WTC11 (cell line): ENCODE results near the gene TOX2. TPM values are rescaled to one million over a fixed set of nuclear protein-coding genes. Genes with fewer than 3 reads are reported as not detected.

Experiments
- ATAC-seq: fragments of 200-7000 bp; cut with Tn5 transposase; 2 replicates; pipeline ENCODE4 v1.10.0; 2021; ENCODE audit warnings: mild to moderate bottlenecking, moderate library complexity
- CTCF ChIA-PET: fragments of 300-600 bp; sonication (Branson Sonifier 250); formaldehyde crosslinking; loops from one replicate; lab custom pipeline; 2021; ENCODE audit warnings: antibody characterized with exemption; lab: Charles Lee
- POLR2A ChIA-PET: fragments of 350-600 bp; sonication (Branson Sonifier 250); formaldehyde crosslinking; loops from one replicate; lab custom pipeline; 2021; ENCODE audit warnings: antibody characterized with exemption; lab: Charles Lee
- DNase-seq: peaks from one replicate; pipeline ENCODE4 v3.0.0; 2021; ENCODE audit warnings: low spot score
- H3K27ac Mint-ChIP-seq: 2 replicates; pipeline ENCODE4 v1.8.0; 2021; ENCODE audit warnings: mixed read lengths
- H3K27me3 Mint-ChIP-seq: 2 replicates; pipeline ENCODE4 v1.8.0; 2021; ENCODE audit warnings: low read depth, mild to moderate bottlenecking, moderate library complexity, mixed read lengths
- H3K36me3 Mint-ChIP-seq: 2 replicates; pipeline ENCODE4 v1.8.0; 2021; ENCODE audit warnings: mixed read lengths
- H3K4me1 Mint-ChIP-seq: 2 replicates; pipeline ENCODE4 v1.8.0; 2022; ENCODE audit warnings: mixed read lengths
- H3K4me3 Mint-ChIP-seq: 2 replicates; pipeline ENCODE4 v1.8.0; 2021; ENCODE audit warnings: mild to moderate bottlenecking, moderate library complexity, mixed read lengths
- H3K9me3 Mint-ChIP-seq: 2 replicates; pipeline ENCODE4 v1.8.0; 2021; ENCODE audit warnings: mixed read lengths
- AFF4 ChIP-seq: sonication (generic); formaldehyde crosslinking; IDR thresholded peaks from 2 replicates; pipeline ENCODE4 v1.8.1; 2023; ENCODE audit warnings: mild to moderate bottlenecking, missing genetic modification reagents, borderline replicate concordance
- AR ChIP-seq: fragments of 250-450 bp; sonication (Bioruptor Pico); IDR thresholded peaks from 2 replicates; pipeline ENCODE4 v1.9.0; 2021; ENCODE audit warnings: mild to moderate bottlenecking
- CBFB ChIP-seq: sonication (generic); formaldehyde crosslinking; IDR thresholded peaks from 2 replicates; pipeline ENCODE4 v1.8.1; 2022; ENCODE audit warnings: mild to moderate bottlenecking, low read depth, missing genetic modification reagents
- CDX4 ChIP-seq: fragments of 250-450 bp; sonication (Bioruptor Pico); IDR thresholded peaks from 2 replicates; pipeline ENCODE4 v1.9.0; 2021; ENCODE audit warnings: moderate library complexity, mild to moderate bottlenecking, inconsistent platforms, borderline replicate concordance
- ELF4 ChIP-seq: sonication (generic); formaldehyde crosslinking; IDR thresholded peaks from 2 replicates; pipeline ENCODE4 v1.8.1; 2022; ENCODE audit warnings: low read depth, mild to moderate bottlenecking, moderate library complexity, missing genetic modification reagents
- ESRRA ChIP-seq: sonication (generic); formaldehyde crosslinking; IDR thresholded peaks from 2 replicates; pipeline ENCODE4 v1.8.1; 2022; ENCODE audit warnings: mild to moderate bottlenecking, missing genetic modification reagents, borderline replicate concordance
- FOXP1 ChIP-seq: sonication (generic); formaldehyde crosslinking; IDR thresholded peaks from 2 replicates; pipeline ENCODE4 v1.8.0; 2022; ENCODE audit warnings: missing genetic modification reagents, mild to moderate bottlenecking, moderate library complexity, borderline replicate concordance
- GABPB1 ChIP-seq: sonication (generic); formaldehyde crosslinking; IDR thresholded peaks from 2 replicates; pipeline ENCODE4 v1.8.1; 2023; ENCODE audit warnings: mild to moderate bottlenecking, missing genetic modification reagents
- GTF2I ChIP-seq: fragments of 250-450 bp; sonication (Bioruptor Pico); conservative IDR thresholded peaks from 2 replicates; pipeline ENCODE4 v1.4.0; 2021; ENCODE audit warnings: mild to moderate bottlenecking
- KAT7 ChIP-seq: sonication (generic); formaldehyde crosslinking; IDR thresholded peaks from 2 replicates; pipeline ENCODE4 v1.8.1; 2023; ENCODE audit warnings: missing genetic modification reagents, mild to moderate bottlenecking, borderline replicate concordance
- NR1H2 ChIP-seq: sonication (generic); formaldehyde crosslinking; IDR thresholded peaks from 2 replicates; pipeline ENCODE4 v1.9.0; 2021; ENCODE audit warnings: mild to moderate bottlenecking, moderate library complexity, missing genetic modification reagents
- NR2C2 ChIP-seq: sonication (generic); formaldehyde crosslinking; IDR thresholded peaks from 2 replicates; pipeline ENCODE4 v1.8.0; 2022; ENCODE audit warnings: mild to moderate bottlenecking, missing genetic modification reagents
- NR3C1 ChIP-seq: sonication (generic); formaldehyde crosslinking; conservative IDR thresholded peaks from 2 replicates; pipeline ENCODE4 v1.8.1; 2023; ENCODE audit warnings: low read depth, mild to moderate bottlenecking, missing genetic modification reagents
- RELA ChIP-seq: sonication (generic); formaldehyde crosslinking; IDR thresholded peaks from 2 replicates; pipeline ENCODE4 v1.8.1; 2022; ENCODE audit warnings: missing genetic modification reagents, mild to moderate bottlenecking, borderline replicate concordance
- RORB ChIP-seq: fragments of 250-450 bp; sonication (Bioruptor Pico); IDR thresholded peaks from 2 replicates; pipeline ENCODE4 v1.9.0; 2021; ENCODE audit warnings: mild to moderate bottlenecking
- SMAD3 ChIP-seq: sonication (generic); formaldehyde crosslinking; IDR thresholded peaks from 2 replicates; pipeline ENCODE4 v1.8.0; 2022; ENCODE audit warnings: missing genetic modification reagents, mild to moderate bottlenecking, borderline replicate concordance
- ZBTB21 ChIP-seq: sonication (generic); formaldehyde crosslinking; IDR thresholded peaks from 2 replicates; pipeline ENCODE4 v1.8.1; 2023; ENCODE audit warnings: mild to moderate bottlenecking, missing genetic modification reagents, borderline replicate concordance
- ZBTB43 ChIP-seq: sonication (generic); formaldehyde crosslinking; IDR thresholded peaks from 2 replicates; pipeline ENCODE4 v1.8.1; 2023; ENCODE audit warnings: mild to moderate bottlenecking, missing genetic modification reagents
- ZMAT4 ChIP-seq: fragments of 250-450 bp; sonication (Bioruptor Pico); IDR thresholded peaks from 2 replicates; pipeline ENCODE4 v1.9.0; 2021; ENCODE audit warnings: mild to moderate bottlenecking
- ZNF232 ChIP-seq: sonication (generic); formaldehyde crosslinking; IDR thresholded peaks from 2 replicates; pipeline ENCODE4 v1.8.0; 2022; ENCODE audit warnings: mild to moderate bottlenecking, missing genetic modification reagents
- total RNA-seq: library from RNA; stranded (reverse); gene quantifications from 3 replicates; pipeline ENCODE4 v1.2.3, GENCODE V29; 2021

TOX2 gene
- total RNA-seq, 1 experiment from 2014 or later, result 3.4 TPM

- no peak for ATAC-seq
- Mint-ChIP-seq H3K9me3 (peaks cover 4% of the 10 kb centered on the region; the same call in 1 of the 2 replicates), H3K4me1 (peaks cover 8% of the 10 kb centered on the region; the same call in 1 of the 2 replicates), H3K4me3 (no peak overlapping the region), H3K36me3 (no peaks in the 10 kb centered on the region), H3K27me3 (peaks cover 2% of the 10 kb centered on the region; the same call in 1 of the 2 replicates), H3K27ac (no peak overlapping the region)
- no peak for TF ChIP-seq RELA (CRISPR knock-in tag)
- no peak for TF ChIP-seq ZNF232 (CRISPR knock-in tag)
- TF ChIP-seq GTF2I (CRISPR knock-in tag), result no peak
- no peak for TF ChIP-seq NR1H2 (CRISPR knock-in tag)
- no peak for TF ChIP-seq ZBTB43 (CRISPR knock-in tag)
- TF ChIP-seq SMAD3 (CRISPR knock-in tag), result no peak
- no peak for TF ChIP-seq RORB (CRISPR knock-in tag)
- TF ChIP-seq NR3C1 (CRISPR knock-in tag), result no peak
- no peak for TF ChIP-seq FOXP1 (CRISPR knock-in tag)
- TF ChIP-seq ZMAT4 (CRISPR knock-in tag), result no peak
- TF ChIP-seq ESRRA (CRISPR knock-in tag), result no peak
- TF ChIP-seq CBFB (CRISPR knock-in tag), result no peak
- TF ChIP-seq ZBTB21 (CRISPR knock-in tag), result no peak
- TF ChIP-seq GABPB1, result no peak
- TF ChIP-seq AFF4, result no peak
- TF ChIP-seq ELF4 (CRISPR knock-in tag), result no peak
- no peak for TF ChIP-seq CDX4
- TF ChIP-seq KAT7 (CRISPR knock-in tag), result no peak
- TF ChIP-seq AR (CRISPR knock-in tag), result no peak
- TF ChIP-seq NR2C2 (CRISPR knock-in tag), result no peak
- CTCF ChIA-PET, result no interaction called here
- no peak for DNase-seq
- POLR2A ChIA-PET, result no interaction called here
Observed at GRCh38 chr20:44034451-44034850, 119.8 kb downstream of the TOX2 start.
